ENCODE data around the gene RGMB. TPM values are rescaled to one million over a fixed set of nuclear protein-coding genes. Genes with fewer than 3 reads are reported as not detected.

Gene RGMB
- total and polyA plus RNA-seq, 2 donors from 2014 or later: 4.0 to 12.2 TPM

GRCh38 chr5:98769959-98770208, 3.6 kb upstream of the RGMB start:
- no peak overlapping the region for H3K27ac ChIP-seq (ENCODE audit: low read depth in 2 of 2, low read length in 2 of 2)
- no peaks in the 10 kb centered on the region for H3K27me3 ChIP-seq (ENCODE audit: control insufficient read depth, insufficient read depth, low read length)
- peaks cover 5 to 14% (median 14%) of the 10 kb centered on the region in 3 donors for H3K4me1 ChIP-seq (ENCODE audit: control insufficient read depth in 2 of 3, insufficient read depth in 2 of 3, low read depth in 1 of 3, low read length in 3 of 3)
- H3K4me3 ChIP-seq (ENCODE audit: low read length in 3 of 3): peak overlapping the region; percentile 77 to 95 (median 90)
- intact Hi-C loops (cut with DNase I): no loop called here
- DNase-seq (peak in 3 of 5 donors; percentile 60 to 70 (median 65)), FAIRE-seq (no peak)
- no peaks in the 10 kb centered on the region for H3K9me3 ChIP-seq (ENCODE audit: control insufficient read depth in 2 of 3, insufficient read depth in 1 of 3, low read length in 3 of 3)
- H3K36me3 ChIP-seq (ENCODE audit: control insufficient read depth in 2 of 3, insufficient read depth in 3 of 3, low read length in 3 of 3): no peaks in the 10 kb centered on the region
- peak overlapping the region; percentile 30 to 87 (median 85) for H3K9ac ChIP-seq (ENCODE audit: low read length in 3 of 3)
- no peak for TF ChIP-seq CTCF (IDR thresholded peaks at IDR 0.05; ENCODE audit: borderline replicate concordance, extremely low read depth, insufficient read depth)

GRCh38 chr5:98770209-98770910, 3.1 kb upstream of the RGMB start:
- H3K4me1 ChIP-seq (ENCODE audit: control insufficient read depth in 2 of 3, insufficient read depth in 2 of 3, low read depth in 1 of 3, low read length in 3 of 3): peaks cover 5 to 16% (median 15%) of the 10 kb centered on the region in 3 donors
- no peaks in the 10 kb centered on the region for H3K9me3 ChIP-seq (ENCODE audit: control insufficient read depth in 2 of 3, insufficient read depth in 1 of 3, low read length in 3 of 3)
- intact Hi-C loops (cut with DNase I): no loop called here
- FAIRE-seq (no peak), DNase-seq (peak; percentile 56 to 81 (median 80))
- peak overlapping the region; percentile 67 to 87 (median 85) for H3K9ac ChIP-seq (ENCODE audit: low read length in 3 of 3)
- peak overlapping the region; percentile 77 to 95 (median 90) for H3K4me3 ChIP-seq (ENCODE audit: low read length in 3 of 3)
- H3K27ac ChIP-seq (ENCODE audit: low read depth in 2 of 2, low read length in 2 of 2): peak overlapping the region; percentile 56 to 65
- H3K36me3 ChIP-seq (ENCODE audit: control insufficient read depth in 2 of 3, insufficient read depth in 3 of 3, low read length in 3 of 3): no peaks in the 10 kb centered on the region
- H3K27me3 ChIP-seq (ENCODE audit: control insufficient read depth, insufficient read depth, low read length): no peaks in the 10 kb centered on the region
- no peak for TF ChIP-seq CTCF (IDR thresholded peaks at IDR 0.05; ENCODE audit: borderline replicate concordance, extremely low read depth, insufficient read depth)

- Histone ChIP-seq H3K27ac (ENCODE audit: low read depth in 2 of 2, low read length in 2 of 2) (peak overlapping the region; percentile 56 to 65), H3K4me1 (ENCODE audit: control insufficient read depth in 2 of 3, insufficient read depth in 2 of 3, low read depth in 1 of 3, low read length in 3 of 3) (peaks cover 5 to 21% (median 16%) of the 10 kb centered on the region in 3 donors), H3K9ac (ENCODE audit: low read length in 3 of 3) (peak overlapping the region; percentile 67 to 87 (median 85)), H3K27me3 (ENCODE audit: control insufficient read depth, insufficient read depth, low read length) (no peaks in the 10 kb centered on the region), H3K4me3 (ENCODE audit: low read length in 3 of 3) (peak overlapping the region; percentile 77 to 95 (median 90)), H3K9me3 (ENCODE audit: control insufficient read depth in 2 of 3, insufficient read depth in 1 of 3, low read length in 3 of 3) (no peaks in the 10 kb centered on the region), H3K36me3 (ENCODE audit: control insufficient read depth in 2 of 3, insufficient read depth in 3 of 3, low read length in 3 of 3) (no peaks in the 10 kb centered on the region)
- TF ChIP-seq CTCF (IDR thresholded peaks at IDR 0.05; ENCODE audit: borderline replicate concordance, extremely low read depth, insufficient read depth): no peak
- intact Hi-C loops (cut with DNase I): no loop called here
- peak in 2 of 5 donors; percentile 50 to 67 for DNase-seq
- FAIRE-seq: no peak
Measured at GRCh38 chr5:98770911-98771322, 2.5 kb upstream of the RGMB start.

Data from kidney (tissue), 14 donors.